HepG2 (cell line): ENCODE results near the gene CELF2.

ENCODE experiments used
- CBFB ChIP-seq: sonication (generic); formaldehyde crosslinking; IDR thresholded peaks from 2 replicates; pipeline ENCODE4 v1.4.0; 2020; ENCODE audit warnings: missing genetic modification reagents
- CBX2 ChIP-seq, 2 experiments: fragments of 200-600 bp in 1 of 2; sonication (generic); formaldehyde crosslinking in 1 of 2; IDR thresholded peaks; 2 replicates each; pipeline versions ENCODE4 v1.7.0 to v1.8.1; 2018 to 2022; ENCODE audit warnings: low read depth in 2 of 2, low read length in 1 of 2, mild to moderate bottlenecking in 1 of 2, missing genetic modification reagents in 1 of 2
- CHD2 ChIP-seq: IDR thresholded peaks from 2 replicates; pipeline ENCODE4 v1.6.1; 2011; ENCODE audit warnings: low read depth, low read length, improper control_type of control experiment
- CREM ChIP-seq, 2 experiments: sonication (generic) in 1 of 2; formaldehyde crosslinking in 1 of 2; IDR thresholded peaks; 2 replicates each; pipeline versions ENCODE4 v1.4.0 to v1.6.1; 2016 to 2020; ENCODE audit warnings: antibody characterized with exemption in 1 of 2, mild to moderate bottlenecking in 1 of 2, missing genetic modification reagents in 1 of 2
- EP300 ChIP-seq, 3 experiments: sonication (generic) in 1 of 3; formaldehyde crosslinking in 1 of 3; IDR thresholded peaks; 2 replicates each; pipeline versions ENCODE4 v1.5.1 to v1.6.1; 2011 to 2020; ENCODE audit warnings: low read depth in 2 of 3, low read length in 2 of 3, borderline replicate concordance in 1 of 3, improper control_type of control experiment in 1 of 3, mild to moderate bottlenecking in 1 of 3, missing genetic modification reagents in 1 of 3, moderate library complexity in 1 of 3
- HNRNPUL1 ChIP-seq: fragments of 200-400 bp; formaldehyde crosslinking; IDR thresholded peaks from 2 replicates; pipeline ENCODE4 v1.6.1; 2017; ENCODE audit warnings: low read depth, mild to moderate bottlenecking, low read length, moderate library complexity
- KLF13 ChIP-seq: sonication (generic); formaldehyde crosslinking; IDR thresholded peaks from 2 replicates; pipeline ENCODE4 v1.4.0; 2020; ENCODE audit warnings: mild to moderate bottlenecking, missing genetic modification reagents
- MEIS1 ChIP-seq: sonication (generic); formaldehyde crosslinking; IDR thresholded peaks from 2 replicates; pipeline ENCODE4 v1.9.0; 2021; ENCODE audit warnings: mild to moderate bottlenecking, missing genetic modification reagents, moderate library complexity, borderline replicate concordance
- SRF ChIP-seq: IDR thresholded peaks from 2 replicates; pipeline ENCODE4 v1.6.1; 2011; ENCODE audit warnings: mild to moderate bottlenecking, low read depth, low read length, moderate library complexity
- TAF1 ChIP-seq: sonication (generic); formaldehyde crosslinking; IDR thresholded peaks from 2 replicates; pipeline ENCODE4 v1.4.0; 2020; ENCODE audit warnings: missing genetic modification reagents
- ZNF136 ChIP-seq: sonication (generic); formaldehyde crosslinking; IDR thresholded peaks from 2 replicates; pipeline ENCODE4 v1.8.1; 2022; ENCODE audit warnings: low read depth, mild to moderate bottlenecking, moderate library complexity, missing genetic modification reagents
- TF ChIP-seq, protein P1 (sequence below): sonication (generic); formaldehyde crosslinking; IDR thresholded peaks from 2 replicates; pipeline ENCODE4 v1.5.0; 2020; ENCODE audit warnings: mild to moderate bottlenecking, missing genetic modification reagents, moderate library complexity
- TF ChIP-seq, protein P2 (sequence below): sonication (generic); formaldehyde crosslinking; IDR thresholded peaks from 2 replicates; pipeline ENCODE4 v1.4.0; 2020; ENCODE audit warnings: missing genetic modification reagents

DNA sequence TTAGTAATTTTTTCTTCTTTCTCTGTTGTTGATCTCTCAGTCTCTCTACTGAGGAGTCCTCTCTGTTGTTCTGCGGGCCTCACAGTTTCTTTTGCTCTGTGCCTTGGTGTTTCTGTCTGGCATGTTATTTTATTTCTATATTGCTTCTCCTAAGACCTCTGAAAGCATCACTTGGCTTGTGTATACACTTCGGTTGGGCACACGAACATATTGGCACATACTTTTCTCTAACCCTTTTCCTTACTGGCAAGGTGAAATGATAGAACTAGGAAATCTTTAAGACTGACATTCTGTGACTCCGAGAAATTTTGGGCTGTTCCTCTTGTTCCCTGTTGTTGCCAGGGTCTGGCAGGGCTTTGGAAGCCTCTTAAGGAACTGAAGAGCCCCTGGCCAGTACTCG lies 148.9 kb downstream of the CELF2 start:
- TF ChIP-seq, protein P1, sequence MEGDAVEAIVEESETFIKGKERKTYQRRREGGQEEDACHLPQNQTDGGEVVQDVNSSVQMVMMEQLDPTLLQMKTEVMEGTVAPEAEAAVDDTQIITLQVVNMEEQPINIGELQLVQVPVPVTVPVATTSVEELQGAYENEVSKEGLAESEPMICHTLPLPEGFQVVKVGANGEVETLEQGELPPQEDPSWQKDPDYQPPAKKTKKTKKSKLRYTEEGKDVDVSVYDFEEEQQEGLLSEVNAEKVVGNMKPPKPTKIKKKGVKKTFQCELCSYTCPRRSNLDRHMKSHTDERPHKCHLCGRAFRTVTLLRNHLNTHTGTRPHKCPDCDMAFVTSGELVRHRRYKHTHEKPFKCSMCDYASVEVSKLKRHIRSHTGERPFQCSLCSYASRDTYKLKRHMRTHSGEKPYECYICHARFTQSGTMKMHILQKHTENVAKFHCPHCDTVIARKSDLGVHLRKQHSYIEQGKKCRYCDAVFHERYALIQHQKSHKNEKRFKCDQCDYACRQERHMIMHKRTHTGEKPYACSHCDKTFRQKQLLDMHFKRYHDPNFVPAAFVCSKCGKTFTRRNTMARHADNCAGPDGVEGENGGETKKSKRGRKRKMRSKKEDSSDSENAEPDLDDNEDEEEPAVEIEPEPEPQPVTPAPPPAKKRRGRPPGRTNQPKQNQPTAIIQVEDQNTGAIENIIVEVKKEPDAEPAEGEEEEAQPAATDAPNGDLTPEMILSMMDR (CRISPR knock-in tag): no peak
- TF ChIP-seq CBX2 (IDR thresholded peaks at IDR 0.05; ENCODE audit: low read depth, low read length) (no peak), CBX2 (CRISPR knock-in tag; IDR thresholded peaks at IDR 0.05; ENCODE audit: low read depth) (no peak), ZNF136 (CRISPR knock-in tag) (no peak), MEIS1 (no peak), SRF (no peak), CREM (IDR thresholded peaks at IDR 0.05) (no peak), CREM (CRISPR knock-in tag; IDR thresholded peaks at IDR 0.05) (no peak), HNRNPUL1 (no peak), TAF1 (CRISPR knock-in tag) (no peak), EP300 (IDR thresholded peaks at IDR 0.05; ENCODE audit: low read depth in 2 of 2, low read length in 2 of 2) (no peak), EP300 (CRISPR knock-in tag; IDR thresholded peaks at IDR 0.05; ENCODE audit: borderline replicate concordance) (no peak), CHD2 (no peak), CBFB (CRISPR knock-in tag) (no peak), KLF13 (CRISPR knock-in tag) (no peak)
- TF ChIP-seq, protein P2, sequence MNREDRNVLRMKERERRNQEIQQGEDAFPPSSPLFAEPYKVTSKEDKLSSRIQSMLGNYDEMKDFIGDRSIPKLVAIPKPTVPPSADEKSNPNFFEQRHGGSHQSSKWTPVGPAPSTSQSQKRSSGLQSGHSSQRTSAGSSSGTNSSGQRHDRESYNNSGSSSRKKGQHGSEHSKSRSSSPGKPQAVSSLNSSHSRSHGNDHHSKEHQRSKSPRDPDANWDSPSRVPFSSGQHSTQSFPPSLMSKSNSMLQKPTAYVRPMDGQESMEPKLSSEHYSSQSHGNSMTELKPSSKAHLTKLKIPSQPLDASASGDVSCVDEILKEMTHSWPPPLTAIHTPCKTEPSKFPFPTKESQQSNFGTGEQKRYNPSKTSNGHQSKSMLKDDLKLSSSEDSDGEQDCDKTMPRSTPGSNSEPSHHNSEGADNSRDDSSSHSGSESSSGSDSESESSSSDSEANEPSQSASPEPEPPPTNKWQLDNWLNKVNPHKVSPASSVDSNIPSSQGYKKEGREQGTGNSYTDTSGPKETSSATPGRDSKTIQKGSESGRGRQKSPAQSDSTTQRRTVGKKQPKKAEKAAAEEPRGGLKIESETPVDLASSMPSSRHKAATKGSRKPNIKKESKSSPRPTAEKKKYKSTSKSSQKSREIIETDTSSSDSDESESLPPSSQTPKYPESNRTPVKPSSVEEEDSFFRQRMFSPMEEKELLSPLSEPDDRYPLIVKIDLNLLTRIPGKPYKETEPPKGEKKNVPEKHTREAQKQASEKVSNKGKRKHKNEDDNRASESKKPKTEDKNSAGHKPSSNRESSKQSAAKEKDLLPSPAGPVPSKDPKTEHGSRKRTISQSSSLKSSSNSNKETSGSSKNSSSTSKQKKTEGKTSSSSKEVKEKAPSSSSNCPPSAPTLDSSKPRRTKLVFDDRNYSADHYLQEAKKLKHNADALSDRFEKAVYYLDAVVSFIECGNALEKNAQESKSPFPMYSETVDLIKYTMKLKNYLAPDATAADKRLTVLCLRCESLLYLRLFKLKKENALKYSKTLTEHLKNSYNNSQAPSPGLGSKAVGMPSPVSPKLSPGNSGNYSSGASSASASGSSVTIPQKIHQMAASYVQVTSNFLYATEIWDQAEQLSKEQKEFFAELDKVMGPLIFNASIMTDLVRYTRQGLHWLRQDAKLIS: no peak
